Loucy (cell line): ENCODE data around the gene FBXO11.

Source experiments
- CTCF ChIP-seq: fragments of 200-600 bp; sonication (generic); conservative IDR thresholded peaks from 2 replicates; pipeline ENCODE4 v1.5.1; 2014; ENCODE audit warnings: mild to moderate bottlenecking, antibody characterized with exemption, low read length
- EZH2phosphoT487 ChIP-seq: fragments of 200-600 bp; IDR thresholded peaks from 2 replicates; pipeline ENCODE4 v1.6.1; 2018; ENCODE audit warnings: antibody characterized with exemption, mild to moderate bottlenecking, moderate library complexity, borderline replicate concordance

DNA sequence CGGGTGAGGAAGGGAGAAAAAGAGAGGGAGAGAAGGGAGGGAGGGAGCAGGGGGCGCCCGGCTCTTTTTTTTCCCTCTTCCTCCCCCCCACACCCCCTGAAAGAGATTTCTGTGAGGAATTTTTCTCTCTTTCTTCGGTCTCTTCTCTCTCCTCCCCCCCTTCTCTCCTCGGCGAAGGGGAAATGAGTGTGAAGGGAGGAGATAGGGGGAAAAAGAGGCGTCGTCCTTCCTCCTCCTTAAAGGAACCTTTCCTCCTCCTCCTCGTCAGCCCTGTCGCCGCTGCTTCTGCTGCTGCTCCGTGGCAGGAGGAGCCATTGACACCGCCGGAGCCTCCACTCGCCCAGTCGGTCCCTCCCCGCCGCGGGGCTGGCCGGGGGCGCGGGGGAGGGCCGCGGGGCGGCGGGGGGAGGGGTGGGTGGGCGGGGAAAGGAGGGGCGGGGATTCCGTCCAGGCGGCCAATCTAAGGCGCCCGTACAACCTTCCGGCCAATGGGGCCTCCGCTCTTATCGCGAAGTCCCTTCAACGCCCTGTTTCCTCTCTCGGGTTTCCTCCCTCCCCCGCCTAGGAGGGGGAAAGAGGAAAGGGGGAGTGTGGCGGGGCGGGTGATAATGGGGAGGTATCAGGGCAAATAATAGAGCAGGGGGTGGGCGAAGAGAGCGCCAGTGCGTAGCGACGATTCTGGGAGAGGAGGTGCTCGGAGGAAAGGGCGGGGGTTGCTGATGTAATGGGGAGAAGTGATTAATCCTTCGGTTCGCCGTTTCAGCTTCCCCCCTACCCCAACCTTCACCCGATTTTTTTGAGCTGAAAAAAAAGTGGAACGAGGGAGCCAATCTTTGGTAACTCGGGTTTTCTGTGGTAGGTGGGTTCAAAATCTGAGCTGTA lies at the start of gene FBXO11:
- TF ChIP-seq CTCF (peak; percentile 75), EZH2phosphoT487 (no peak)
